ENCODE data around the gene RMP24.

The RMP24 gene

DNA sequence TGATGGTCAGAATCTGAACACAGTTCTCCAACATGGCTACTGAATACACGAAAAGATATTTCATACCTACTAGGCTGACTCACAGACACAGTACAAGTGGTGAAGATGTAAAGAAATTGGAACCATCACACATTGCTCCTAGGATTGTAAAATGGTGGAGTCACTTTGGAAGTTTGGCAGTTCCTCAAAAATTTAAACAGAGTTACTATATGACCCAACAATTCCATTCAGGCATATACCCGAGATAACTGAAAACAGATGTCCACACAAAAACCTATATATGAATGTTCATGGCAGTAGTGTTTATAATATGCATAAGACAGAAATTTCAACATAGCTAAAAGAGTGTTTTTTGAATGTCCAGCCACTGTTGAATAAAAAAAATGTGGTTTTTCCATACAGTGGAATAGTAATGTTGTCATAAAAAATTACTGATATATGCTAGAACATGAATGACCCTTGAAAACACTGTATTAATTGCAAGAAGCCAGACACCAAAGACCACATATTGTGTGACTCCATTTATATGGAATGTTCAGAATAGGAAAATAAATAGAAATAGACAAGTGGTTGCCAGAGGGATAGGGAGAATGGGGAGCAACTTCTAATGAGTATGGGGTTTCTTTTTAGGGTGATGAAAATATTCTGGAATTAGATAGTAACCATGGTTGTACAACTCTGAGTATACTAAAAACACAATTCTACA, 10.1 kb downstream of the RMP24 start:
- no peak for DNase-seq
- intact Hi-C loops (cut with micrococcal nuclease), result no loop called here

DNA sequence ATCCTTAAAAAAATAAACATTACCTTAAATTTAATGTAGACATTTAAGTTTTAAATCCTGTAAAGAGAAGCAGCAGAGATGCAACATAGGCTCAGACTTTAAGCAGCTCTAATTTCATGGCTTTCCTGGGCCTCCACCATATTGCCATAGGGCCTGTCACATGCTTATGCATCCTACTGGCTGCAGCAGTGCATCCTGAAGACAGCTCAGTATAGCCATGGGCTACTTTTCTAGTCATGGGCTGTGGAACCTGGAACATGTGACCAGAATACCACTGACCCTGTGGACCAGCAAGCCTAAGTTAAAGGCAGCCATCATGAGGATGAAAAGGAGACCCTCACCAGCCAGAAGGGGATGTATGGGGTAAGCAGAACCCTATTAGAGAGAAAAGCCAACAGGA, 10.7 kb downstream of the RMP24 start:
- Histone ChIP-seq H3K4me3 (replicated peaks in 1 of 3; ENCODE audit: low read depth in 2 of 3, low read length in 3 of 3) (no peak overlapping the region), H3K9ac (ENCODE audit: insufficient read depth, low read length, poor library complexity, severe bottlenecking) (no peak overlapping the region), H3K4me2 (replicated peaks; ENCODE audit: extremely low read depth, low read length, poor library complexity, severe bottlenecking) (no peak overlapping the region), H3K27ac (ENCODE audit: low read depth in 1 of 2, low read length in 2 of 2) (no peak overlapping the region), H3K36me3 (replicated peaks in 1 of 2; ENCODE audit: control insufficient read depth in 1 of 2, insufficient read depth in 2 of 2, low read length in 2 of 2) (peaks cover 32 to 57% of the 10 kb centered on the region in 2 donors), H3K27me3 (ENCODE audit: control insufficient read depth in 2 of 2, insufficient read depth in 2 of 2, low read length in 2 of 2) (no peaks in the 10 kb centered on the region), H3K4me1 (ENCODE audit: control insufficient read depth in 1 of 2, insufficient read depth in 2 of 2, low read length in 2 of 2) (peaks cover 10 to 12% of the 10 kb centered on the region in 2 donors), H4K20me1 (ENCODE audit: insufficient read depth, low read length) (no peaks in the 10 kb centered on the region), H3K9me3 (replicated peaks in 1 of 2; ENCODE audit: control insufficient read depth in 1 of 2, insufficient read depth in 1 of 2, low read length in 2 of 2) (no peaks in the 10 kb centered on the region), H2AFZ (ENCODE audit: insufficient read depth, low read depth, low read length, poor library complexity, severe bottlenecking) (no peak overlapping the region), H3K79me2 (ENCODE audit: insufficient read depth, low read length) (no peaks in the 10 kb centered on the region)
- Mint-ChIP-seq H3K4me3 (no peak overlapping the region), H3K36me3 (peaks cover 41 to 43% of the 10 kb centered on the region in 2 donors), H3K9me3 (no peaks in the 10 kb centered on the region), H3K4me1 (peaks cover 13% of the 10 kb centered on the region), H3K27ac (no peak overlapping the region), H3K27me3 (ENCODE audit: low read depth in 3 of 3) (no peaks in the 10 kb centered on the region)
- DNase-seq, result no peak
- no peak for TF ChIP-seq CTCF (IDR thresholded peaks at IDR 0.05)
- intact Hi-C loops (cut with micrococcal nuclease), result no loop called here

More for the DNA sequence above, 10.1 kb downstream of the RMP24 start:
- peaks cover 13% of the 10 kb centered on the region for H3K4me1 Mint-ChIP-seq
- H3K9me3 ChIP-seq (replicated peaks in 1 of 2; ENCODE audit: control insufficient read depth in 1 of 2, insufficient read depth in 1 of 2, low read length in 2 of 2), result no peaks in the 10 kb centered on the region
- H3K27ac ChIP-seq (ENCODE audit: low read depth in 1 of 2, low read length in 2 of 2), result no peak overlapping the region
- no peaks in the 10 kb centered on the region for H3K27me3 ChIP-seq (ENCODE audit: control insufficient read depth in 2 of 2, insufficient read depth in 2 of 2, low read length in 2 of 2)
- H2AFZ ChIP-seq (ENCODE audit: insufficient read depth, low read depth, low read length, poor library complexity, severe bottlenecking), result no peak overlapping the region
- H3K79me2 ChIP-seq (ENCODE audit: insufficient read depth, low read length), result no peaks in the 10 kb centered on the region
- no peak overlapping the region for H3K9ac ChIP-seq (ENCODE audit: insufficient read depth, low read length, poor library complexity, severe bottlenecking)
- H3K27me3 Mint-ChIP-seq (ENCODE audit: low read depth in 3 of 3), result no peaks in the 10 kb centered on the region
- H3K9me3 Mint-ChIP-seq, result no peaks in the 10 kb centered on the region
- TF ChIP-seq CTCF (IDR thresholded peaks at IDR 0.05), result no peak
- H3K36me3 Mint-ChIP-seq, result peaks cover 44 to 48% of the 10 kb centered on the region in 2 donors
- no peak overlapping the region for H3K4me3 Mint-ChIP-seq
- H3K27ac Mint-ChIP-seq, result no peak overlapping the region
- no peak overlapping the region for H3K4me3 ChIP-seq (replicated peaks in 1 of 3; ENCODE audit: low read depth in 2 of 3, low read length in 3 of 3)
- H3K4me2 ChIP-seq (replicated peaks; ENCODE audit: extremely low read depth, low read length, poor library complexity, severe bottlenecking), result no peak overlapping the region
- no CpG with 5 or more reads among the region's 2 CpGs for WGBS (ENCODE audit: insufficient coverage)
- peaks cover 38 to 57% of the 10 kb centered on the region in 2 donors for H3K36me3 ChIP-seq (replicated peaks in 1 of 2; ENCODE audit: control insufficient read depth in 1 of 2, insufficient read depth in 2 of 2, low read length in 2 of 2)
- peaks cover 10 to 12% of the 10 kb centered on the region in 2 donors for H3K4me1 ChIP-seq (ENCODE audit: control insufficient read depth in 1 of 2, insufficient read depth in 2 of 2, low read length in 2 of 2)
- no peaks in the 10 kb centered on the region for H4K20me1 ChIP-seq (ENCODE audit: insufficient read depth, low read length)

Measured in CD14-positive monocyte (primary cell).